ENCODE results near the gene RAD51B. TPM values are rescaled to one million over a fixed set of nuclear protein-coding genes. Genes with fewer than 3 reads are reported as not detected.

RAD51B gene
- total and polyA plus RNA-seq, 7 donors = 2.4 to 24.4 (median 7.1) TPM

- H3K4me3 ChIP-seq = no peak overlapping the region
- no peaks in the 10 kb centered on the region for H3K27me3 ChIP-seq
- DNase-seq = no peak
- no peaks in the 10 kb centered on the region for H3K9me3 ChIP-seq
- no peaks in the 10 kb centered on the region for H3K4me1 ChIP-seq
- WGBS, 2 donors = 91 to 97% methylated on average over 2 of the region's 2 CpGs
- intact Hi-C loops (cut with DNase I) = no loop called here
- no peak overlapping the region for H3K27ac ChIP-seq
- no peaks in the 10 kb centered on the region for H3K36me3 ChIP-seq
- no peak for TF ChIP-seq POLR2AphosphoS5 (IDR thresholded peaks at IDR 0.05)
- no peak for TF ChIP-seq POLR2A (IDR thresholded peaks at IDR 0.05)
- TF ChIP-seq EP300 (IDR thresholded peaks at IDR 0.05) = no peak
- no peak for TF ChIP-seq CTCF (IDR thresholded peaks at IDR 0.05)
These were observed 43.6 kb downstream of the RAD51B start for GRCh38 chr14:67863223-67863622.

- DNase-seq = no peak
- intact Hi-C loops (cut with DNase I) = no loop called here
- no peak for TF ChIP-seq POLR2AphosphoS5 (IDR thresholded peaks at IDR 0.05)
- TF ChIP-seq EP300 (IDR thresholded peaks at IDR 0.05) = no peak
- TF ChIP-seq POLR2A (IDR thresholded peaks at IDR 0.05) = no peak
- TF ChIP-seq CTCF (IDR thresholded peaks at IDR 0.05) = no peak
- Histone ChIP-seq H3K27ac (no peak overlapping the region), H3K4me3 (no peak overlapping the region), H3K9me3 (no peaks in the 10 kb centered on the region), H3K4me1 (no peaks in the 10 kb centered on the region), H3K36me3 (no peaks in the 10 kb centered on the region), H3K27me3 (no peaks in the 10 kb centered on the region)
- WGBS, 2 donors = 75 to 79% methylated on average over 3 of the region's 3 CpGs
These were observed 55.8 kb downstream of the RAD51B start for GRCh38 chr14:67875175-67876006.

- no peaks in the 10 kb centered on the region for H3K27me3 ChIP-seq
- intact Hi-C loops (cut with DNase I) = no loop called here
- no peak overlapping the region for H3K27ac ChIP-seq
- peaks cover 0 to 4% (median under 1%) of the 10 kb centered on the region in 4 donors for H3K4me1 ChIP-seq
- no peak for TF ChIP-seq POLR2A (IDR thresholded peaks at IDR 0.05)
- no peak for TF ChIP-seq EP300 (IDR thresholded peaks at IDR 0.05)
- TF ChIP-seq POLR2AphosphoS5 (IDR thresholded peaks at IDR 0.05) = no peak
- no peak for TF ChIP-seq CTCF (IDR thresholded peaks at IDR 0.05)
- H3K36me3 ChIP-seq = no peaks in the 10 kb centered on the region
- H3K9me3 ChIP-seq = no peaks in the 10 kb centered on the region
- DNase-seq = no peak
- no peak overlapping the region for H3K4me3 ChIP-seq
These were observed 59.4 kb downstream of the RAD51B start for GRCh38 chr14:67879026-67879425.

- WGBS, 2 donors = 33 to 67% methylated on average over 2 of the region's 2 CpGs
- Histone ChIP-seq H3K27ac (no peak overlapping the region), H3K4me1 (peaks cover 0 to 7% (median 3%) of the 10 kb centered on the region in 4 donors), H3K4me3 (no peak overlapping the region), H3K27me3 (no peaks in the 10 kb centered on the region), H3K9me3 (no peaks in the 10 kb centered on the region), H3K36me3 (no peaks in the 10 kb centered on the region)
- intact Hi-C loops (cut with DNase I) = loop anchor here (5.0 kb wide), 1 partner anchor 961 kb away; no protein-coding TSS in a partner anchor
- no peak for TF ChIP-seq POLR2AphosphoS5 (IDR thresholded peaks at IDR 0.05)
- no peak for TF ChIP-seq CTCF (IDR thresholded peaks at IDR 0.05)
- TF ChIP-seq EP300 (IDR thresholded peaks at IDR 0.05) = no peak
- TF ChIP-seq POLR2A (IDR thresholded peaks at IDR 0.05) = no peak
- DNase-seq = no peak
These were observed 61.6 kb downstream of the RAD51B start for GRCh38 chr14:67881225-67881624.
